Naive B cell (primary cell): ENCODE data around the gene CAMKMT. TPM values are rescaled to one million over a fixed set of nuclear protein-coding genes. Genes with fewer than 3 reads are reported as not detected.

Experiments used
- ATAC-seq, 2 donors: fragments of 150-1000 bp; cut with Tn5 transposase; 2 replicates each; pipeline ENCODE4 v1.10.0; 2021; ENCODE audit warnings: low read depth in 2 of 2, mild to moderate bottlenecking in 2 of 2, moderate library complexity in 2 of 2
- DNase-seq: peaks from one replicate; pipeline ENCODE4 v3.0.0; 2022
- H3K27ac Mint-ChIP-seq, 6 donors: one replicate each; pipeline ENCODE4 v1.8.0; 2020 to 2022; ENCODE audit warnings: mild to moderate bottlenecking in 6 of 6, mixed read lengths in 6 of 6, moderate library complexity in 5 of 6, inconsistent platforms in 2 of 6
- H3K27me3 Mint-ChIP-seq, 3 donors: one replicate each; pipeline ENCODE4 v1.8.0; 2021 to 2022; ENCODE audit warnings: mixed read lengths in 3 of 3, mild to moderate bottlenecking in 1 of 3
- H3K36me3 Mint-ChIP-seq, 2 donors: one replicate each; pipeline ENCODE4 v1.8.0; 2020 to 2022; ENCODE audit warnings: mixed read lengths in 2 of 2, inconsistent platforms in 1 of 2, mild to moderate bottlenecking in 1 of 2
- H3K4me1 Mint-ChIP-seq, 3 donors: one replicate each; pipeline ENCODE4 v1.8.0; 2020 to 2022; ENCODE audit warnings: mixed read lengths in 3 of 3, inconsistent platforms in 1 of 3, mild to moderate bottlenecking in 1 of 3, moderate library complexity in 1 of 3
- H3K4me3 Mint-ChIP-seq, 8 donors: one replicate each; pipeline ENCODE4 v1.8.0; 2020 to 2022; ENCODE audit warnings: mild to moderate bottlenecking in 8 of 8, mixed read lengths in 8 of 8, moderate library complexity in 8 of 8, inconsistent platforms in 2 of 8
- H3K9me3 Mint-ChIP-seq, 7 donors: one replicate each; pipeline ENCODE4 v1.8.0; 2020 to 2022; ENCODE audit warnings: mixed read lengths in 7 of 7, mild to moderate bottlenecking in 5 of 7, inconsistent platforms in 2 of 7, moderate library complexity in 1 of 7
- polyA plus RNA-seq, 6 donors: library from polyadenylated mRNA; unstranded; fragments of 300-500 nt; fragmentation: Illumina TruSeq; gene quantifications; one replicate each; pipeline ENCODE4 v1.2.3, GENCODE V29; 2021; ENCODE audit warnings: low read depth in 6 of 6

The CAMKMT gene
- polyA plus RNA-seq, 6 donors from 2014 or later = 10.0 to 15.8 (median 12.4) TPM

DNA sequence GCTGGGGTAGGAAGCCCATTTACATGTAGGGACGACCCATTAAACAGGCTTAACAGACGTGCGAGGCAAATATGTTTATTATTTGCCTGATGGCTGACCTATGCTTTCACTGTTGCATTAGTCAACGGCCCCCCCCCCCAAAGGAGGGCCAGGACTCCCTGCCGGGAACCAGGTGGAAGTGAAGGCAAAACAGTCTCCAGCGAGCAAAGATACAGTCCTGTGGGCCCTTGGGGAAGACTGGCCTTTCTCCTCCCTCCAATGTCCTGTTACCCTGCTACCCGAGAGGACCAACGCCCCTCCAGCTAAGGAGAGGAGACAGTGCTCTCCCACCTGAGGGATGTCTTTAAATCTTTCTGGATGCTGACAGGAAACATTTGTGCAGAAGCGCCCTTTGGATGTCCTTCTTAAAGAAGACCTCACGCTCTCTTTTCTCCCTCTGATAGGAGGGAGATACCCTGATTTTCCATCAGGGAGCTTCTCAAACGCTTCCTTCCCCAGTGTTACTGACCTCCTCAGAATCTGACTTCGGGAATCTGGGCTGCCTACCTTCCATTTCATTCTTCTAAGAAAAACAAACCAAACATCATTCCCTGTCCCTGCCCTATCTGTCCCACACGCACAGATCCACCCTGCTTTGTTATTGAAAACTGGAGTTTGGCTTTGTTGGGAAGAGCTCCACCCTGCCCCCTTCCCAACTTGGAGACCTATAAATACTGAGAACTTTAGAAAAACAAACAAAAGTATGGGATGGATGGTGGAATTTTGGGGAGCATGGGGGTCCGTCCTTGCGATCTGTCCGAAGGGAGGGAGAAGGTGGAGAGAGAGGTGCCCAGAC, 443.9 kb downstream of the CAMKMT start:
- H3K4me3 Mint-ChIP-seq = peak overlapping the region in 3 of 8 donors; percentile 2 to 62 (median 29)
- H3K36me3 Mint-ChIP-seq = peaks cover 5 to 7% of the 10 kb centered on the region in 2 donors
- DNase-seq = no peak
- peaks cover 75 to 84% (median 76%) of the 10 kb centered on the region in 3 donors for H3K27me3 Mint-ChIP-seq
- H3K27ac Mint-ChIP-seq = peak overlapping the region in 1 of 6 donors; percentile 20
- ATAC-seq = peak in 1 of 2 donors; percentile 4
- H3K4me1 Mint-ChIP-seq = peaks cover 19 to 38% (median 37%) of the 10 kb centered on the region in 3 donors
- H3K9me3 Mint-ChIP-seq = peaks cover 0 to 3% (median 0%) of the 10 kb centered on the region in 7 donors

DNA sequence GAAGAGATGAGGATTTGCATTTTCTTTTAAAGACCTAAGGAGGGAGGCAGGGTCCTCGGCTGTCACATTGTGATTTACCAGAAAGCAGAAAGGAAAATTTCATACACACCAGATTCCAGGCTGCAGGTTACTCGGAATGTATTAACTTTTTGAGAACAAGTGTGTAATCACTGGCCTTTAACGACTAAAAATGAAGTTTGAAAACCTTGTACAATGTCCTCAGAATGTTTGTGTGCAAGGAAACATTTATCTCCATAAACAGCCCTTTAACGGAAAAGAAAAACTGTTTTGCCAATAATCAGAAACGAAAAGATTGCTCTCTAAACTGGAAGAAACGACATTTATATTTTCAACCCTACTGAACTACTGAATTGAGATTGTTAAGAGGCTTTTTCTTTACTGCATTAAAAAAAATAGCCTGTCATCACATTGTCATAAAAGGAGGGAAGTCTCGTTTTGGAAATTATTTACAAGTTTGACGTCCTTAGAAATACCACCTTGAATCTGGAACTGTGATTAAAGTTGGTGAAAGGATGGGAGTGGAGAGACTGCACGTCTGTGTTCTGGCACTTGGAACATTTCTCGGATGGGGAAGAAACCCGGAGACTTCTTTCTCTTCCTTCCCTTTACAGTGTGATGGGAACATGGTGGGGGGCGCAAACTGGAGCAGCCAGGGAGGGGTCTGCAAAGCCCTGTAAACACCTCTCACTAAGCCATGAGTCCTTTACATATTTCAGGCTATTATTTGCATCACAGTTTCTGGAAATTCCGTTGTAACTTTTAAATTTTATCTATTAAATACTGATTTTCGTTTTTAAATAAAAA, 445.7 kb downstream of the CAMKMT start:
- Mint-ChIP-seq H3K36me3 (peaks cover 5 to 19% of the 10 kb centered on the region in 2 donors), H3K4me1 (peaks cover 14 to 22% (median 20%) of the 10 kb centered on the region in 3 donors), H3K27ac (no peak overlapping the region), H3K9me3 (peaks cover 0 to 9% (median 3%) of the 10 kb centered on the region in 7 donors), H3K27me3 (peaks cover 77 to 88% (median 82%) of the 10 kb centered on the region in 3 donors), H3K4me3 (no peak overlapping the region)
- ATAC-seq (no peak), DNase-seq (no peak)

DNA sequence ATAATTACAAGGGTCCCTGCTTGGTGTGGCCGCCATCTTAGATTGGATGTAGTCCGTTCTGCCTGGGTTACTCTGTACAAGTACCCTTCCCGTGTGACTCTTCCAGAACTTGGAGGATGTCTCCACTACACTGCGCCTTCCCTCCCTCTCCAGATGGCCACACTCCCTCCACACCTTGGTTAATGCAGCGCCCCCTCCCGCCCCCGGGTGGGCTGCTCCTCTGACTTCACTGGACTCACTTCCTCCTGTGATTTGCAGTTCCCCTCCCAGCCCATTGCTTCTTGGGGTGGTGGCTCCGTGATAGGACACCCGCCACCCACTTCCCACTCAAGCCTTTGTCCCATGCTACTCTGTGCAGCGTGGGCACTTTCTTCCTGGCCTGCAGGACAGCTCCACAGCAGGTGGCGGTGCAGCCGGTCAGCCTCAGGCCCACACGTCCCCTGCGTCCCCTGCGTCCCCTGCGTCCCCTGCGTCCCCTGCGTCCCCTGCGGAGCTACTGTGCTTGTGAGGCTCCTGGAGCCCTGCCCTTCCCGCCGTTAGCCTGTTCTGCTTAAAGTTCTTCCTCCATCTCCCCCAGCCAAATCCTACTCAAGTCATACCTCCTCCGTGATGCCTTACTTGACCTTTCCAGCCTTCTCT, 449.3 kb downstream of the CAMKMT start:
- DNase-seq = no peak
- H3K36me3 Mint-ChIP-seq = peaks cover 5 to 19% of the 10 kb centered on the region in 2 donors
- H3K9me3 Mint-ChIP-seq = peaks cover 0 to 9% (median 3%) of the 10 kb centered on the region in 7 donors
- no peak overlapping the region for H3K4me3 Mint-ChIP-seq
- peak overlapping the region in 1 of 6 donors; percentile 20 for H3K27ac Mint-ChIP-seq
- ATAC-seq = no peak
- H3K27me3 Mint-ChIP-seq = peaks cover 71 to 86% (median 85%) of the 10 kb centered on the region in 3 donors
- peaks cover 2 to 5% (median 3%) of the 10 kb centered on the region in 3 donors for H3K4me1 Mint-ChIP-seq

DNA sequence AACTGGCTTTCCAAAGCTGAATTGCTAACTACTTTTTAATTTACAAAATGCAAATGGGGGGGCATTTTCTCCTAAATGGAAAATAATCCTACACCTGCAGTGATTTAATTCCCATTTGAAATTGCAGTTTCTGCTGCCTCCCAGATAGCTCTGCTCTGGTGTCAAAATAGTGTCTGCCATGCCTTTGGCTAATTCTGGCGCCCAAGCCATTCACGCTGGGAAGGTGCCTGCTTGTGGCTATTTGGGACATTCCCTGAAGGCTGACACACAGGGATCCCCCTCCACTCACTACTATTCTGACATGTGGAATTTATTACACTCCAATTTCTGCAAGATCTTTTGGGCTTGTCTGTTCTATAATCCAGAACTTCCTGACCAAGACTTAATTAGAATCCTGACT, 451.4 kb downstream of the CAMKMT start:
- Mint-ChIP-seq H3K4me1 (peaks cover 0 to 3% (median 0%) of the 10 kb centered on the region in 3 donors), H3K4me3 (no peak overlapping the region), H3K27me3 (peaks cover 59 to 80% (median 74%) of the 10 kb centered on the region in 3 donors), H3K9me3 (peaks cover 0 to 9% (median 3%) of the 10 kb centered on the region in 7 donors), H3K27ac (no peak overlapping the region), H3K36me3 (peaks cover 5 to 19% of the 10 kb centered on the region in 2 donors)
- DNase-seq (no peak), ATAC-seq (no peak)

DNA sequence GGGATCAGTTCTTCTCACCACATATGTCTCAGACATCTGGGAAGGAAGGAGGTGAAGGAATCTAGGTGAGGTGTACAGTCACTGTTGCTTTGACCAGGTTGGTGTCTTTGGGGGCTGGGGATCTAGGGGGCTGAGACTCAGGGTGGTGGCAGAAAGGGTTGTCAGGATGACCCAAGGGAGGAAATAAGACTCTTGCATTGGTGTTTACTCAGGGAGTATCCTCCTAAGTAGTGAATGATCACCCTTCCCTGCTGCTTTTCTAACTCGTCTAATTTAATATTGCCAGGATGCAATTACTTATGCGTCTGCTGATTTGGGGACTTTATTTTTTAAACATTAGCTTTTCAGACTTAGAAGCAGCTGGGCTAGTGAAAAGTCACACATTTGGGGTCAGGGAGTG, 451.9 kb downstream of the CAMKMT start:
- Mint-ChIP-seq H3K4me3 (no peak overlapping the region), H3K4me1 (peaks cover 0 to 3% (median 0%) of the 10 kb centered on the region in 3 donors), H3K36me3 (peaks cover 5 to 19% of the 10 kb centered on the region in 2 donors), H3K27me3 (peaks cover 58 to 81% (median 73%) of the 10 kb centered on the region in 3 donors), H3K27ac (no peak overlapping the region), H3K9me3 (peaks cover 0 to 9% (median 3%) of the 10 kb centered on the region in 7 donors)
- ATAC-seq (no peak), DNase-seq (no peak)

DNA sequence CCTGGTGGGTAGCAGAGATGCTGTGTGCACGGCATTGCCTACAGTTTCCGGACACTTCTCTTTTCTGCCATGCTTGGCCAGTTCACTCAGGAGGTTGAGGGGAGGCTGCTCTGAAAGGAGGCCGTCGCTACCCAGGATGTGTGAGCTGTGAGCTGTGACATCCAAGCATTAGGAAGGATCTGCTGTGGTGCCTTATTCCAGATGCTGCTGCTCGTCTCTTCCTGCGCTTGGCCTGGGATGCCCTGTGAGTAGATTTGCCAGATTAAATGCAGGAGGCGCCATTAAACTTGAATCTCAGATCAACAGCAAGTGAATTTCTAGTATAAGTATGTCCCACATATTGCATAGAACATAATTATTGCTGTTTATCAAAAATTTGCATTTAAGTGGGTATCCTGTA, 455.5 kb downstream of the CAMKMT start:
- H3K27me3 Mint-ChIP-seq = peaks cover 38 to 52% (median 50%) of the 10 kb centered on the region in 3 donors
- no peak for ATAC-seq
- H3K4me1 Mint-ChIP-seq = no peaks in the 10 kb centered on the region
- no peak overlapping the region for H3K27ac Mint-ChIP-seq
- DNase-seq = no peak
- peaks cover 0 to 2% (median 0%) of the 10 kb centered on the region in 7 donors for H3K9me3 Mint-ChIP-seq
- peaks cover 0 to 9% of the 10 kb centered on the region in 2 donors for H3K36me3 Mint-ChIP-seq
- peak overlapping the region in 1 of 8 donors; percentile 51 for H3K4me3 Mint-ChIP-seq

DNA sequence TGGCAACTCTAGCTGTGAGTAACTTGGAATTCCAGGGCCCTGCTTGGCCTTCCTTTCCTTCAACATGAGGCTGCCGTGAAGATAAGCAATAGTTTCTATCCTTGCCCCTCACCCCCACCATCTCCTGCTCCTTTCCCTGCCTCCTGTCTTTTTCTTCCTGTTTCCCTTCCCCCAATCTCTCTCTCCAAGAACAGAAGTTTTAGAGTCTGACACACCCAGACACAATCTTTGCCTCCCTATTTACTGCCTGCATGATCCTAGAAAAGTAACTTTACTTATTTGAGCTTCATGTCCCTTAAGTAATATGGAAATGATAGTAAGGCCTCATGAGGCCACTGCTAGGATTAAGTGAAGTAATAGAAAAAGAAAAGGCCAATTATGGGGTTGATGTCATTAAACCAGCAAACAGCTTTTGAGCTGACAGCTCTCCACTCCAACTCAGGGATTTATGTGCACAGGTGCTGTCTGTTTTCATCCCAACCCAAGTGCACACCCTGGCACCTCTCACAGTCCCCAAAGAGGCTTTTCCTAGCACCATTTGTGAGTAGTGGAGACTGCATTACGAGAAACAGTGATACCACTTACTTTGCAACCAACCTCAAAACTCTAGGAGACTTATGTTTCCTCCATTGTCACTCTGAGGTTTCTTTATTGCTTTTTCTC, 456.1 kb downstream of the CAMKMT start:
- DNase-seq = no peak
- H3K27ac Mint-ChIP-seq = no peak overlapping the region
- no peaks in the 10 kb centered on the region for H3K4me1 Mint-ChIP-seq
- peaks cover 33 to 47% (median 44%) of the 10 kb centered on the region in 3 donors for H3K27me3 Mint-ChIP-seq
- no peak for ATAC-seq
- peak overlapping the region in 1 of 8 donors; percentile 51 for H3K4me3 Mint-ChIP-seq
- peaks cover 0 to 9% of the 10 kb centered on the region in 2 donors for H3K36me3 Mint-ChIP-seq
- peaks cover 0 to 2% (median 0%) of the 10 kb centered on the region in 7 donors for H3K9me3 Mint-ChIP-seq

DNA sequence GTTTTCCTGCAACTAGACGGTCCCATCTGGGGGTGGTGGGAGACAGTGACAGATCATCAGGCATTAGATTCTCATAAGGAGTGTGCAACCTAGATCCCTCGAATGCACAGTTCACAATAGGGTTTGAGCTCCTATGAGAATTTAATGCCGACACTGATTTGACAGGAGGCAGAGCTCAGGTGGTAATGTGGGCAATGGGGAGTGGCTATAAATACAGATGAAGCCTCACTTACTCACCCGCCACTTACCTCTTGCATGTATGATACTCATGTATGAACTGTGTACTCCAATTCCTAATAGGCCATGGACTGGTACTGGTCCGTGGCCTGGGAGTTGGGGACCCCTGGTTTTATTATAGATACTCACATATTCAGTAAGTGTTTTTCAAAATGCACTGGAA, 457.3 kb downstream of the CAMKMT start:
- no peaks in the 10 kb centered on the region for H3K4me1 Mint-ChIP-seq
- no peak overlapping the region for H3K4me3 Mint-ChIP-seq
- H3K9me3 Mint-ChIP-seq = peaks cover 0 to 2% (median 0%) of the 10 kb centered on the region in 7 donors
- peak overlapping the region in 1 of 6 donors; percentile 33 for H3K27ac Mint-ChIP-seq
- peaks cover 0 to 9% of the 10 kb centered on the region in 2 donors for H3K36me3 Mint-ChIP-seq
- DNase-seq (no peak), ATAC-seq (no peak)
- peaks cover 23 to 37% (median 33%) of the 10 kb centered on the region in 3 donors for H3K27me3 Mint-ChIP-seq

DNA sequence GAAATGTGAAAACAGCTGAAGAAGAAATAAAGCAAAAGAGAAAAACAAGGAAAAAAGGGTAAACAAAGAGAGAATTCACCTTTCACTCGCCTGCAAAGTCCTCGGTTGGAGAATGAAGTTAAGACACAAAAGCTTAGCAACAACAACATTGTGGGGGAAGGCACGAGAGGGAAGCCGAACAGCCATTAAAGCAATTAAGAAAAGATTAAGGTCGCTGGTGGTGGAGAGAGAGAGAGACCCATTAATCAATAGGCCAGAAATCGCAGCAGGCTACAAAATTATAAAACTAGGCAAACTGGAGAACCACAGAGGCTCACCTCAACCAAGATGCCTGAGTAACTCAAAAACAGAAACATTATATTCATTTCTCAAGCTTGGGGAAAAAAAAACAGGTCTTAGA, 459.8 kb downstream of the CAMKMT start:
- Mint-ChIP-seq H3K4me1 (no peaks in the 10 kb centered on the region), H3K9me3 (no peaks in the 10 kb centered on the region), H3K27ac (no peak overlapping the region), H3K27me3 (peaks cover 12 to 18% (median 15%) of the 10 kb centered on the region in 3 donors), H3K36me3 (peaks cover 0 to 9% of the 10 kb centered on the region in 2 donors), H3K4me3 (no peak overlapping the region)
- DNase-seq = no peak
- no peak for ATAC-seq

DNA sequence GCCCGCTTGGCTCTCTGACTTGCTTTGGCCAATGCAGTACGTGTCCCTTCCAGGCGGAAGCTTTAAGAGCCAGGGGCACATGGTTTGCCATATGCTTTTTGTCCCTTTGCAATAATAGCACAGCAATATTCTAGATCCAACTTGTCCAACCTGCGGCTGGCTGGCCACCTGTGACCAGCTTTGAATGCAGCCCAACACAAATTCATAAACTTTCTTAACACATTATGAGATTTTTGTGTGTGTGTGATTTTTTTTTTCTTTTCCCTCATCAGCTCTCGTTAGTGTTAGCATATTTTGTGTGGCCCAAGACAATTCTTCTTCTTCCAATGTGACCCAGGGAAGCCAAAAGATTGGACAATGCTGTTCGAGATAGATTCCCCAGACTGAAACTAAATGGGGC, 460.4 kb downstream of the CAMKMT start:
- Mint-ChIP-seq H3K36me3 (peaks cover 0 to 9% of the 10 kb centered on the region in 2 donors), H3K4me3 (no peak overlapping the region), H3K4me1 (no peaks in the 10 kb centered on the region), H3K9me3 (no peaks in the 10 kb centered on the region), H3K27me3 (peaks cover 11 to 17% (median 16%) of the 10 kb centered on the region in 3 donors), H3K27ac (no peak overlapping the region)
- DNase-seq (no peak), ATAC-seq (no peak)
